Tibial nerve (tissue), 4 donors: ENCODE measurements around the gene CARD14. TPM values are rescaled to one million over a fixed set of nuclear protein-coding genes. Genes with fewer than 3 reads are reported as not detected.

Experiments used
- DNase-seq, 2 donors: peaks; one replicate each; pipeline ENCODE4 v3.0.0-alpha.2; 2019; ENCODE audit warnings: low spot score in 2 of 2
- H3K27ac ChIP-seq, 4 donors: fragments of 200-600 bp; sonication (generic) in 3 of 4; one replicate each; pipeline ENCODE4 v1.5.1; 2017 to 2019; ENCODE audit warnings: mild to moderate bottlenecking in 1 of 4
- H3K27me3 ChIP-seq, 2 donors: fragments of 200-600 bp; sonication (generic) in 1 of 2; one replicate each; pipeline versions ENCODE4 v1.5.1 to v1.6.0; 2017 to 2019
- H3K36me3 ChIP-seq, 3 donors: fragments of 200-600 bp; sonication (generic); one replicate each; pipeline ENCODE4 v1.5.1; 2018 to 2019
- H3K4me1 ChIP-seq, 4 donors: fragments of 200-600 bp; sonication (generic) in 3 of 4; one replicate each; pipeline ENCODE4 v1.5.1; 2017 to 2019
- H3K4me3 ChIP-seq, 4 donors: fragments of 200-600 bp; sonication (generic) in 3 of 4; one replicate each; pipeline ENCODE4 v1.5.1; 2017 to 2019; ENCODE audit warnings: mild to moderate bottlenecking in 1 of 4, moderate library complexity in 1 of 4
- H3K9me3 ChIP-seq, 4 donors: fragments of 200-600 bp; sonication (generic) in 3 of 4; one replicate each; pipeline ENCODE4 v1.5.1; 2017 to 2019
- CTCF ChIP-seq, 5 experiments: fragments of 200-600 bp in 3 of 5; fragments of 450-650 bp in 2 of 5; sonication (generic) in 3 of 5; IDR thresholded peaks; one replicate each; pipeline ENCODE4 v1.5.1; 2016 to 2019; ENCODE audit warnings: antibody characterized with exemption in 5 of 5, mild to moderate bottlenecking in 3 of 5, moderate library complexity in 2 of 5
- EP300 ChIP-seq, 2 donors: sonication (generic); formaldehyde crosslinking; IDR thresholded peaks; one replicate each; pipeline ENCODE4 v1.6.1; 2017; ENCODE audit warnings: antibody characterized with exemption in 2 of 2, mild to moderate bottlenecking in 1 of 2
- POLR2A ChIP-seq, 2 donors: fragments of 450-650 bp; IDR thresholded peaks; one replicate each; pipeline ENCODE4 v1.6.1; 2017; ENCODE audit warnings: antibody characterized with exemption in 2 of 2, mild to moderate bottlenecking in 2 of 2, moderate library complexity in 2 of 2
- WGBS, 2 donors: methylation state at CpG; one replicate each; pipeline ENCODE4 v1.1.5; 2018; 5-methylcytosine and 5-hydroxymethylcytosine counted together
- total RNA-seq, 4 donors: library from RNA; depleted of rRNA; stranded (reverse); fragments of >200 nt; gene quantifications; one replicate each; pipeline ENCODE4 v1.1.0, GENCODE V29; 2016

CARD14 gene
- total RNA-seq, 4 donors from 2014 or later = 0.22 to 4.4 (median 1.3) TPM

DNA sequence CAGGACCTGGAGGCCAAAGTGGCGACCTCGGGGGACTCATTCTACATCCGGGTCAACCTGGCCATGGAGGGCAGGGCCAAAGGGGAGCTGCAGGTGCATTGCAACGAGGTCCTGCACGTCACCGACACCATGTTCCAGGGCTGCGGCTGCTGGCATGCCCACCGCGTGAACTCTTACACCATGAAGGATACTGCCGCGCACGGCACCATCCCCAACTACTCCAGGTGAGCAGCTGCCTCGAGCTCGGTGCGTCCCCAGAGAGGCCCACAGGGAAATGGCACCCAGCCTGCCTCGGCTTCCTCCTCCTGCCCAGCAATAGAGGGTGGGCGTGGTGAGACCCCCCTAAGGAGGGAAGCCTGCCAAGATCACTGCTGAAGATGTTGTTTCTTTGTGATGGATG is 32.4 kb downstream of the CARD14 start:
- H3K27me3 ChIP-seq = no peaks in the 10 kb centered on the region
- H3K4me1 ChIP-seq = no peaks in the 10 kb centered on the region
- DNase-seq = no peak
- H3K27ac ChIP-seq = no peak overlapping the region
- TF ChIP-seq EP300 (IDR thresholded peaks at IDR 0.05) = no peak
- TF ChIP-seq POLR2A (IDR thresholded peaks at IDR 0.05) = no peak
- TF ChIP-seq CTCF (IDR thresholded peaks at IDR 0.05) = no peak
- H3K4me3 ChIP-seq = no peak overlapping the region
- 83 to 95% methylated on average over 17 of the region's 17 CpGs for WGBS, 2 donors
- peaks cover 0 to 10% (median 0%) of the 10 kb centered on the region in 3 donors for H3K36me3 ChIP-seq
- H3K9me3 ChIP-seq = no peaks in the 10 kb centered on the region

DNA sequence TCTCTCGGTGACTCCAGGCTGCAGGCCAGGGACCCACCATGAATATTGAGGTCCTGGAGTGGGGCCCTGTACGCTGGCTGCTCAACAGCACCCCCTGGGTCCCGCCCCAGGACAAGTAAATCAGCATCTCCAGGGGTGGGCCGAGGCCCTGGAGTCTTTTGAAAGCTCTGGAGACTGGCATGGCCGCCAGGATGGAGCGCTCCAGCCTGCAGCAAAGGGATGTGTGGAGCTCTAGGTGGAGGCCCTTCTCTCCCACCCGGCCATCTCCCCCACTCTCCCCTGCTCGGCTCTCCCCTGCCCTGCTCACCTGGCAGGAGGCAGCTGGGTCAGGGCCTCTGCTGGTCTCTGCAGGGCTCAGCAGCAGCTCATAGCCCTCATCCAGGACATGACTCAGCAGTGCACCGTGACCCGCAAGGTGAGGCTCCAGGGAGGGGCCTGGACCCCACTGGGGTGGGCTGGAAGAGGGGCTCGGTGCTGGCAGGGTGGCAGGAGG is 33.7 kb downstream of the CARD14 start:
- peak overlapping the region in 1 of 4 donors; percentile 11 for H3K27ac ChIP-seq
- H3K4me1 ChIP-seq = no peaks in the 10 kb centered on the region
- no peak overlapping the region for H3K4me3 ChIP-seq
- DNase-seq = no peak
- WGBS, 2 donors = 64 to 67% methylated on average over 5 to 8 of the region's 11 CpGs
- peaks cover 0 to 19% (median 0%) of the 10 kb centered on the region in 3 donors for H3K36me3 ChIP-seq
- no peaks in the 10 kb centered on the region for H3K9me3 ChIP-seq
- no peaks in the 10 kb centered on the region for H3K27me3 ChIP-seq
- no peak for TF ChIP-seq CTCF (IDR thresholded peaks at IDR 0.05)
- TF ChIP-seq POLR2A (IDR thresholded peaks at IDR 0.05) = no peak
- no peak for TF ChIP-seq EP300 (IDR thresholded peaks at IDR 0.05)

GRCh38 chr17:80204626-80205468 is 35.0 kb downstream of the CARD14 start:
- no peaks in the 10 kb centered on the region for H3K27me3 ChIP-seq
- TF ChIP-seq EP300 (IDR thresholded peaks at IDR 0.05) = no peak
- no peak for TF ChIP-seq POLR2A (IDR thresholded peaks at IDR 0.05)
- TF ChIP-seq CTCF (IDR thresholded peaks at IDR 0.05) = no peak
- DNase-seq = no peak
- 66 to 74% methylated on average over 16 to 19 of the region's 19 CpGs for WGBS, 2 donors
- H3K27ac ChIP-seq = no peak overlapping the region
- H3K4me1 ChIP-seq = no peaks in the 10 kb centered on the region
- no peak overlapping the region for H3K4me3 ChIP-seq
- H3K9me3 ChIP-seq = no peaks in the 10 kb centered on the region
- H3K36me3 ChIP-seq = peaks cover 0 to 32% (median 0%) of the 10 kb centered on the region in 3 donors

GRCh38 chr17:80205811-80206210 is 36.0 kb downstream of the CARD14 start:
- H3K27ac ChIP-seq = no peak overlapping the region
- H3K9me3 ChIP-seq = no peaks in the 10 kb centered on the region
- TF ChIP-seq CTCF (IDR thresholded peaks at IDR 0.05) = no peak
- no peak for TF ChIP-seq POLR2A (IDR thresholded peaks at IDR 0.05)
- no peak for TF ChIP-seq EP300 (IDR thresholded peaks at IDR 0.05)
- DNase-seq = no peak
- WGBS, 2 donors = 87% methylated on average over 13 of the region's 13 CpGs
- no peaks in the 10 kb centered on the region for H3K27me3 ChIP-seq
- no peaks in the 10 kb centered on the region for H3K4me1 ChIP-seq
- H3K36me3 ChIP-seq = peaks cover 0 to 42% (median 0%) of the 10 kb centered on the region in 3 donors
- H3K4me3 ChIP-seq = no peak overlapping the region

- no peak for TF ChIP-seq POLR2A (IDR thresholded peaks at IDR 0.05)
- TF ChIP-seq CTCF (IDR thresholded peaks at IDR 0.05) = no peak
- TF ChIP-seq EP300 (IDR thresholded peaks at IDR 0.05) = no peak
- DNase-seq = no peak
- H3K9me3 ChIP-seq = no peaks in the 10 kb centered on the region
- WGBS, 2 donors = 93 to 94% methylated on average over 16 of the region's 16 CpGs
- H3K27ac ChIP-seq = no peak overlapping the region
- no peak overlapping the region for H3K4me3 ChIP-seq
- no peaks in the 10 kb centered on the region for H3K4me1 ChIP-seq
- peaks cover 0 to 64% (median 9%) of the 10 kb centered on the region in 3 donors for H3K36me3 ChIP-seq
- no peaks in the 10 kb centered on the region for H3K27me3 ChIP-seq
Measured at GRCh38 chr17:80208050-80208449, 38.2 kb downstream of the CARD14 start.
